PC-9 (cell line): Measurements from ENCODE around the gene NT5DC3. TPM values are rescaled to one million over a fixed set of nuclear protein-coding genes. Genes with fewer than 3 reads are reported as not detected.

Source experiments
- BruUV-seq: library from RNA; stranded (reverse); fragments of 400-500 nt; replicated peaks from 2 replicates; lab custom pipeline; 2021; lab: Mats Ljungman, UMichigan
- CTCF ChIA-PET: fragments of 300-600 bp; sonication (Branson Sonifier 250); formaldehyde crosslinking; loops from one replicate; lab custom pipeline; 2022; ENCODE audit warnings: antibody characterized with exemption; lab: Charles Lee
- POLR2A ChIA-PET: fragments of 300-600 bp; sonication (Branson Sonifier 250); formaldehyde crosslinking; loops from one replicate; lab custom pipeline; 2022; ENCODE audit warnings: antibody characterized with exemption; ENCODE audit not compliant: unreplicated experiment; lab: Charles Lee
- DNase-seq, 2 experiments: peaks; one replicate each; pipeline versions ENCODE4 v3.0.0 to v3.0.0-alpha.2; 2015 to 2022; ENCODE audit warnings: mixed read lengths in 1 of 2
- H2AFZ ChIP-seq: fragments of 200-600 bp; sonication (generic); 2 replicates; pipeline ENCODE4 v1.8.1; 2017; ENCODE audit warnings: antibody characterized with exemption
- H3F3A ChIP-seq: fragments of 200-600 bp; sonication (generic); 2 replicates; pipeline ENCODE4 v1.8.1; 2017; ENCODE audit warnings: antibody characterized with exemption, mild to moderate bottlenecking, low read depth; ENCODE audit not compliant: insufficient read depth
- H3K27ac ChIP-seq: fragments of 200-600 bp; sonication (generic); 2 replicates; pipeline ENCODE4 v1.6.1; 2016; ENCODE audit warnings: mixed run types
- H3K27me3 ChIP-seq: fragments of 200-600 bp; sonication (generic); 2 replicates; pipeline ENCODE4 v1.6.1; 2016; ENCODE audit warnings: low read depth, mixed run types; ENCODE audit not compliant: insufficient read depth
- H3K36me3 ChIP-seq: fragments of 200-600 bp; sonication (generic); 2 replicates; pipeline ENCODE4 v1.6.1; 2016; ENCODE audit warnings: low read depth, mixed run types
- H3K4me1 ChIP-seq: fragments of 200-600 bp; sonication (generic); replicated peaks from 2 replicates; pipeline ENCODE4 v1.6.1; 2016; ENCODE audit warnings: mixed run types; ENCODE audit not compliant: insufficient read depth
- H3K4me2 ChIP-seq: fragments of 200-600 bp; sonication (generic); 2 replicates; pipeline ENCODE4 v1.6.1; 2017; ENCODE audit warnings: mixed run types
- H3K4me3 ChIP-seq: fragments of 200-600 bp; sonication (generic); 2 replicates; pipeline ENCODE4 v1.6.1; 2016; ENCODE audit warnings: mixed run types
- H3K79me2 ChIP-seq: fragments of 200-600 bp; sonication (generic); 2 replicates; pipeline ENCODE4 v1.6.1; 2017; ENCODE audit warnings: low read depth, mixed run types
- H3K9me2 ChIP-seq: fragments of 200-600 bp; sonication (generic); 2 replicates; pipeline ENCODE4 v1.8.1; 2017; ENCODE audit warnings: mild to moderate bottlenecking; ENCODE audit not compliant: insufficient read depth
- H3K9me3 ChIP-seq: fragments of 200-600 bp; sonication (generic); 2 replicates; pipeline ENCODE4 v1.8.1; 2016; ENCODE audit warnings: low read depth; ENCODE audit not compliant: insufficient read depth
- H4K20me1 ChIP-seq: fragments of 200-600 bp; sonication (generic); 2 replicates; pipeline ENCODE4 v1.8.1; 2017; ENCODE audit not compliant: insufficient read depth
- CTCF ChIP-seq: fragments of 200-600 bp; sonication (generic); conservative IDR thresholded peaks from 2 replicates; pipeline ENCODE4 v1.6.1; 2017; ENCODE audit warnings: mixed run types, antibody characterized with exemption, mild to moderate bottlenecking, moderate library complexity
- EZH2 ChIP-seq: fragments of 200-600 bp; sonication (generic); IDR thresholded peaks from 2 replicates; pipeline ENCODE4 v1.8.0; 2017; ENCODE audit warnings: antibody characterized with exemption, low read depth
- intact Hi-C: fragments of 100-400 bp; cut with micrococcal nuclease; formaldehyde crosslinking; loops from one replicate; pipeline ENCODE4 v1.10.0; 2022; ENCODE audit not compliant: unreplicated experiment
- total RNA-seq: library from RNA; stranded (reverse); gene quantifications from 2 replicates; pipeline ENCODE4 v1.2.3, GENCODE V29; 2021

Gene NT5DC3
- total RNA-seq, 1 experiment from 2014 or later: 13.2 TPM

- Histone ChIP-seq H3K27ac (no peak overlapping the region), H2AFZ (no peak overlapping the region), H3K27me3 (no peaks in the 10 kb centered on the region), H3K9me2 (no peaks in the 10 kb centered on the region), H3K36me3 (no peaks in the 10 kb centered on the region), H4K20me1 (no peaks in the 10 kb centered on the region), H3K4me3 (no peak overlapping the region), H3K79me2 (peaks cover 80% of the 10 kb centered on the region), H3K4me1 (no peaks in the 10 kb centered on the region), H3K4me2 (no peak overlapping the region), H3K9me3 (no peaks in the 10 kb centered on the region), H3F3A (peaks cover 4% of the 10 kb centered on the region; the same call in 1 of the 2 replicates)
- ChIA-PET CTCF (no interaction called here), POLR2A (no interaction called here)
- intact Hi-C loops: no loop called here
- no peak for TF ChIP-seq CTCF
- no peak for TF ChIP-seq EZH2
- no peak for DNase-seq
- no TSS peak for BruUV-seq
Observed at GRCh38 chr12:103829092-103829491, 11.9 kb downstream of the NT5DC3 start.

GRCh38 chr12:103827911-103828391 is 13.1 kb downstream of the NT5DC3 start:
- H3K9me2 ChIP-seq: no peaks in the 10 kb centered on the region
- H3K4me2 ChIP-seq: no peak overlapping the region
- no peaks in the 10 kb centered on the region for H3K4me1 ChIP-seq
- TF ChIP-seq CTCF: no peak
- no peak for TF ChIP-seq EZH2
- no peak overlapping the region for H3K4me3 ChIP-seq
- peaks cover 78% of the 10 kb centered on the region for H3K79me2 ChIP-seq
- no peaks in the 10 kb centered on the region for H4K20me1 ChIP-seq
- intact Hi-C loops: no loop called here
- no peak overlapping the region for H3K27ac ChIP-seq
- POLR2A ChIA-PET: interaction anchor here (0.6 kb wide), 1 partner anchor 11 kb away, joined by 7 read pairs; no protein-coding TSS in a partner anchor
- no peak overlapping the region for H2AFZ ChIP-seq
- H3F3A ChIP-seq: peaks cover 4% of the 10 kb centered on the region; the same call in 1 of the 2 replicates
- H3K27me3 ChIP-seq: no peaks in the 10 kb centered on the region
- no peak for DNase-seq
- no peaks in the 10 kb centered on the region for H3K36me3 ChIP-seq
- no TSS peak for BruUV-seq
- no peaks in the 10 kb centered on the region for H3K9me3 ChIP-seq
- CTCF ChIA-PET: interaction anchor here (0.5 kb wide), 1 partner anchor 45 kb away, joined by 7 read pairs; no protein-coding TSS in a partner anchor

- H3K27me3 ChIP-seq: no peaks in the 10 kb centered on the region
- ChIA-PET POLR2A (no interaction called here), CTCF (no interaction called here)
- no peaks in the 10 kb centered on the region for H3K9me2 ChIP-seq
- no peaks in the 10 kb centered on the region for H3F3A ChIP-seq
- no peaks in the 10 kb centered on the region for H4K20me1 ChIP-seq
- no TSS peak for BruUV-seq
- no peak for DNase-seq
- TF ChIP-seq EZH2 (no peak), CTCF (no peak)
- intact Hi-C loops: no loop called here
- peaks cover 15% of the 10 kb centered on the region; the same call in 1 of the 2 replicates for H3K4me1 ChIP-seq
- no peak overlapping the region for H2AFZ ChIP-seq
- no peak overlapping the region for H3K27ac ChIP-seq
- peaks cover 6% of the 10 kb centered on the region for H3K9me3 ChIP-seq
- H3K36me3 ChIP-seq: no peaks in the 10 kb centered on the region
- no peak overlapping the region for H3K4me2 ChIP-seq
- peaks cover 63% of the 10 kb centered on the region for H3K79me2 ChIP-seq
- H3K4me3 ChIP-seq: no peak overlapping the region
Observed at GRCh38 chr12:103824845-103825244, 16.2 kb downstream of the NT5DC3 start.
